IPS-20b (cell line): ENCODE data around the gene GLYATL3.

Source experiments
- H3K27ac ChIP-seq: one replicate; pipeline ENCODE4 v1.5.1; 2013; ENCODE audit warnings: low read length
- H3K27me3 ChIP-seq: 2 replicates; pipeline ENCODE4 v1.6.1; 2013; ENCODE audit warnings: mild to moderate bottlenecking, low read length, inconsistent platforms; ENCODE audit not compliant: insufficient read depth
- H3K36me3 ChIP-seq: 2 replicates; pipeline ENCODE4 v1.6.1; 2013; ENCODE audit warnings: low read depth, mild to moderate bottlenecking, inconsistent platforms, low read length, moderate library complexity; ENCODE audit not compliant: insufficient read depth
- H3K4me1 ChIP-seq: 2 replicates; pipeline ENCODE4 v1.6.1; 2013; ENCODE audit warnings: mild to moderate bottlenecking, control low read depth, inconsistent platforms, low read length, moderate library complexity; ENCODE audit not compliant: insufficient read depth
- H3K4me3 ChIP-seq: 2 replicates; pipeline ENCODE4 v1.5.1; 2013; ENCODE audit warnings: mild to moderate bottlenecking, low read length, inconsistent platforms
- H3K9ac ChIP-seq: 2 replicates; pipeline ENCODE4 v1.6.1; 2013; ENCODE audit warnings: low read depth, mild to moderate bottlenecking, inconsistent platforms, low read length, moderate library complexity
- H3K9me3 ChIP-seq: 2 replicates; pipeline ENCODE4 v1.6.1; 2013; ENCODE audit warnings: mild to moderate bottlenecking, low read depth, low read length, inconsistent platforms; ENCODE audit not compliant: insufficient read depth

Gene GLYATL3

DNA sequence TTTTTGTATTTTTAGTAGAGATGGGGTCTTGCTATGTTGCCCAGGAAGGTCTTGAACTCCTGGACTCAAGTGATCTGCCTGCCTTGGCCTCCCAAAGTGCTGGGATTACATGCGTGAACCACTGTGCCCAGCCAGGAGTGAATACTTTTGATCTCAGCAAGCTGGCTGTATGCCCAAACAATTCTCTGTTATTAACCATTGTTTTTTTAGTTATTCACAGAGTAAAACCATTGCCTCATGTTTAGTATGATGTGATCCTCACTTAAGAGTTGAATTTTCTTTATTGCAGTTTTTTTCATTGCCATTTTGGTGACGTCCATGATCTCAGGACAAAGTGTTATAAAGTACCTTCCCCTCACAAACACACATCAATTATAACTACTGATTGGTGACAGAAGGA, 65.5 kb downstream of the GLYATL3 start:
- H3K27ac ChIP-seq, result no peak overlapping the region
- H3K4me3 ChIP-seq, result no peak overlapping the region
- no peak overlapping the region for H3K9ac ChIP-seq
- H3K27me3 ChIP-seq, result peaks cover 6% of the 10 kb centered on the region; the same call in 1 of the 2 replicates
- no peaks in the 10 kb centered on the region for H3K9me3 ChIP-seq
- H3K4me1 ChIP-seq, result no peaks in the 10 kb centered on the region
- no peaks in the 10 kb centered on the region for H3K36me3 ChIP-seq

DNA sequence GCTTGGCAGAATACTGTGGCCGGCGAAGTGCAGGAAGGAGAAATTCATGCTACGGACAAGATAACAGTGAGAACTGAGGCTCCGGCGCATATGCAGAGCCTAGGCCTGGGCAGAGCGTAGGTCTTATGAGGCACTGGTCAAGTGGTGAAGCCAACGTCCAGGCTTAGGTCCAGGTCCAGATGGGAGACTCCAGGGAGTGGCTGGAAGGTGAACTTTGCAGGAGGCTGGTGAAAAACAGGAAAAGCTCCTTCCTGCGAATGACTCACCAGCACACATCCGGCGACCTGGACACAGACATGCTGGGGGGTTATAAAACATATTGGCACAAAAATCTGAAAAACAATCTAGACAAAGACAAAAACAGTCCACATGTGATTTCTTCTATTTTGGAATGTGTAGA, 66.1 kb downstream of the GLYATL3 start:
- H3K4me1 ChIP-seq, result no peaks in the 10 kb centered on the region
- H3K4me3 ChIP-seq, result no peak overlapping the region
- H3K36me3 ChIP-seq, result no peaks in the 10 kb centered on the region
- H3K27ac ChIP-seq, result no peak overlapping the region
- H3K27me3 ChIP-seq, result peaks cover 6% of the 10 kb centered on the region; the same call in 1 of the 2 replicates
- no peaks in the 10 kb centered on the region for H3K9me3 ChIP-seq
- H3K9ac ChIP-seq, result no peak overlapping the region

DNA sequence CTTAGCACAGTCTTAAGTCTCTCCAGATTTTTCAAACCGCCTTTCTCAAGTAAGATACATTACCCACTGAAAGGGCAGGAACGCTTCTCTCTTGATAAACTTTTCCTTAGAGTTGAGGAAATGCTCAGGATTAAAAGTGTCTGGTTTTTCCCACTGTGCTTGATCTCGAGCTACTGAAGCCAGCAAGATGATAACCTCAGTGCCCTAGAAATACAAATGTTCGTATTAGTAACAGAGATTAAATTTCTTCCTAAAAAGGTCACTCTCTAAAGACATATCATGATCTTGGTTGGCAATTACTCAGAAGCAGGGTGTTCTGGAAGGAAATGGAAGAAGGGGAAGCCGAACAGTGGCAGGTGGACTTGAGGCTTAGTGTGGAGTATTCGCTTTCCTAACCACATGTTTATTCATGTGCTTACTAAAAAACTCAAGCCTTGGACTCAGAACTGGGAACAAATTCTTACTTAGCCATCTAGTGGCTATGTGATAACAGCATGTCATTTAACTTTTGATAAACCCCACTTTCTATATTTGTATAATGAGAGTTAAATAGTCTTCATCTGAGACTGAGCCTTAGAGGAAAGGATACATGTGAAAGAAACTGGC, 70.9 kb downstream of the GLYATL3 start:
- Histone ChIP-seq H3K4me1 (no peaks in the 10 kb centered on the region), H3K4me3 (no peak overlapping the region), H3K9ac (no peak overlapping the region), H3K9me3 (no peaks in the 10 kb centered on the region), H3K36me3 (no peaks in the 10 kb centered on the region), H3K27me3 (no peaks in the 10 kb centered on the region; the same call in 1 of the 2 replicates), H3K27ac (no peak overlapping the region)

DNA sequence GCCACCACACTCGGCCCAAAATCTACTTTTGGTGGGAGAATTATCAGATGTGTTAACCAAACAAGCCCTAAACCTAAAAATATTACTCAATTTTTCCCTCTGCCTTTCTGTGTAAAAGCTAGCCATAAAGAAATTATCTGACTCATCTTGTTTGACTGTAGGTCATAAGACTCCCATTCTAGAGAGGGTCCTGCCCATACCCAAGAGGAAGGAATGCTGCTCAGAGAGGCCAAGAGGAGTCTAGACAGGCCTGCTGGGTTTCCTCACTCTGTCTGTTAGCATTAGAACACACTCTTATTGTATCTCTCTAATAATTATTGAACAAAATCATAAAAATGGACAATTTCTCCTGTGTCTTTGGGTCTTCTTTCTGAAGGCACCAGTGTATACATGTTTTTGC, 76.9 kb downstream of the GLYATL3 start:
- H3K36me3 ChIP-seq, result no peaks in the 10 kb centered on the region
- no peak overlapping the region for H3K9ac ChIP-seq
- no peak overlapping the region for H3K27ac ChIP-seq
- H3K4me1 ChIP-seq, result no peaks in the 10 kb centered on the region
- no peak overlapping the region for H3K4me3 ChIP-seq
- no peaks in the 10 kb centered on the region for H3K9me3 ChIP-seq
- H3K27me3 ChIP-seq, result no peaks in the 10 kb centered on the region
